Retinal pigment epithelial cell (primary cell): ENCODE measurements around the gene NSD1.

Experiments used
- DNase-seq: peaks from one replicate; pipeline ENCODE4 v3.0.0-alpha.2; 2010; ENCODE audit warnings: low read depth
- H3K4me3 ChIP-seq: 2 replicates; pipeline ENCODE4 v1.5.1; 2011; ENCODE audit warnings: mild to moderate bottlenecking, low read length, control low read depth, moderate library complexity
- CTCF ChIP-seq: conservative IDR thresholded peaks from 2 replicates; pipeline ENCODE4 v1.5.1; 2011; ENCODE audit warnings: low read depth, low read length, control low read depth, inconsistent platforms

The NSD1 gene

DNA sequence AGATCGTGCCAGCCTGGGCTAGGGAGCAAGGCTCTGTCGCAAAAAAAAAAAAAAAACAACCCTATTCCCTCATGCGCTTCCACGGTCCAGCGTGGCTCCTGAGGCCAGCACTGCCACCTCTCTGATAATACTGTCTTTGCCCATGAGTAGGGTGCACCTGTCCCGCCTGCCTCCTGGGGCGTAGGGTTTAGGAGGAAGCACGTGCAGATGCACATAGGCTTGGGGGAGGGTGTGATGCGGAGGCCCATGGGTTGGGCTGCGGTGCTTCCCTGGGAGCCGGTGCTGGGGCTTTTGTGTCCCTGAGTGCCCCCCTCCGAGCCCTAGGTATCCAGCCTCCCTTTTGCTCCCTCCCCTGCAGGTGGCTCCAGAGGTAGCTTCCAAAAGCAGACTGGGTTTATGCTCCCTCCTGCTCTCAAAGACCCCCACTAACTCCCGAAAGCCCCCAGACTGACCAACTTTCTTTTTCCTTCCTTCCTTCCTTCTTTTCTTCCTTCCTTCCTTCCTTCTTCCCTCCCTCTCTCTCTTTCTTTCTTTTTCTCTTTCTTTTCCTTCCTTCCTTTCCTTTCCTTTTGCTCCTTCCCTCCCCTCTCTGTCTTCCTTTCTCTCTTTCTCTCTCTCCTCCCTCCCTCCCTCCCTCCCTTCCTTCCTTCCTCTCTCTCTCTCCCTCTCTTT, 34.0 kb upstream of the NSD1 start:
- no peak overlapping the region for H3K4me3 ChIP-seq
- no peak for DNase-seq
- TF ChIP-seq CTCF = no peak

DNA sequence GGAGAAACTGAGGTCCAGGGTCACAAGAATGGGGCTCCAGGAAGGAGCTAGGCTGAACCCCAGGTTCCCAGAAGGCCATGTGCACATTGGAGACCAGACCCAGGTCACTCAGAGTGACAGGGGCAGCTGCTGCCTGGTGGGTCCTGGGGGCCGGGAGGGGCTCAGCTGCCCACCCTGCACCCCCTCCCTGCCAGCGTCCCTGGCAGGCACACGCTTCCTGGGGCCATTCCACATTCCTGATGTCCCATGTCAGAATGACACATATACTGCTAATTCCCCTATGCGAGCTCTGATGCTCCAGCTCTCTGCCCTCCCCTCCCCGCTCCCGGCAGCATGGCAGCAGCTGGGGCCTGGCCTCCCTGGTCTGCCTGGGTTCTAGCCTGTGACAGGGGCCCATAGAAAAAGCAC, 32.9 kb upstream of the NSD1 start:
- DNase-seq = no peak
- no peak for TF ChIP-seq CTCF
- no peak overlapping the region for H3K4me3 ChIP-seq

GRCh38 chr5:177103523-177104253, 29.9 kb upstream of the NSD1 start:
- no peak for DNase-seq
- no peak overlapping the region for H3K4me3 ChIP-seq
- TF ChIP-seq CTCF = no peak

- DNase-seq = no peak
- no peak overlapping the region for H3K4me3 ChIP-seq
- no peak for TF ChIP-seq CTCF
Observed at GRCh38 chr5:177105691-177106476, 27.7 kb upstream of the NSD1 start.

- no peak overlapping the region for H3K4me3 ChIP-seq
- DNase-seq = no peak
- no peak for TF ChIP-seq CTCF
Observed at GRCh38 chr5:177107159-177107558, 26.4 kb upstream of the NSD1 start.

DNA sequence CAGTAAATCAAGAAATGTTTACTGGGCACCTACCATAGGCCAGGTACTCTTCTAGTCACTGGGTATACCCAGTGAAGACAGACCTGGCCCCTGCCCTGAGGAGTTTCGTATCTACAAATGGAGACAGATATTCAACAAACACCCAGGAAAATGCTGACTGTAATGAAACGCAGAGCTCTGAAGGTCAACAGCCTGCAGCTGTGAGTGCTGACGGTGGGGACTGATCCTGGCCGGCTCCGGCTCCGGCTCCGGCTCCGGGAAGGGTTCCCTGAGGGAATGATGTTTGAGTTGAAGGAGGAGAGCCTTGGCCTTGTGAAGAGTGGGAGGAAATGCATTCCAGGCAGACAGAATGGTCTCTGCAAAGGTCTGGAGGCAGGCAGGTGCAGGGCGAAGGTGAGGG, 23.8 kb upstream of the NSD1 start:
- no peak for DNase-seq
- no peak overlapping the region for H3K4me3 ChIP-seq
- TF ChIP-seq CTCF = no peak
